C4-2B (cell line): ENCODE data around the gene RAB31.

ENCODE experiments used
- H3K27ac ChIP-seq: fragments of 450-650 bp; 2 replicates; pipeline ENCODE4 v1.5.1; 2017
- CTCF ChIP-seq: fragments of 450-650 bp; conservative IDR thresholded peaks from 2 replicates; pipeline ENCODE4 v1.5.1; 2017; ENCODE audit warnings: mild to moderate bottlenecking
- ZFX ChIP-seq: fragments of 450-650 bp; IDR thresholded peaks from 2 replicates; pipeline ENCODE4 v1.6.1; 2017

Gene RAB31

DNA sequence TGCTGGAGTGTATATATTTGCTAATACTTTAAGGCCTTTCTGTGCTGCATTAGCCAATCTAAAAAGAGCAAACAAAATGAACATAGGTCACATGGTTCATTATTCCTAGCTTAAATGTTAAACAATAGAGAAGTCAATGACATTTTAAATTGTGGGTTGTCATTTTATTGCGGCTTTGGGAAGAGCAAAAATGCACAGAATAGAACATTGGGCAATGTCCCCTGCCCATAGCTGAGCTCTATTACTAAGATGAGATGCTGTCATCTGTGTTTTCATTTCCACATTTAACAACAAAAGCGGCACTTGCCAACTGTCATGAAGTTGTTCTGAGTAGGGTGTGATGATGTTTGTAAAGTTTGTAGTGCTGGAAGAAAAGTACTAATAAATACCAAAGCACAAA is 202.6 kb downstream of the RAB31 start:
- H3K27ac ChIP-seq, result no peak overlapping the region
- TF ChIP-seq CTCF (no peak), ZFX (no peak)

DNA sequence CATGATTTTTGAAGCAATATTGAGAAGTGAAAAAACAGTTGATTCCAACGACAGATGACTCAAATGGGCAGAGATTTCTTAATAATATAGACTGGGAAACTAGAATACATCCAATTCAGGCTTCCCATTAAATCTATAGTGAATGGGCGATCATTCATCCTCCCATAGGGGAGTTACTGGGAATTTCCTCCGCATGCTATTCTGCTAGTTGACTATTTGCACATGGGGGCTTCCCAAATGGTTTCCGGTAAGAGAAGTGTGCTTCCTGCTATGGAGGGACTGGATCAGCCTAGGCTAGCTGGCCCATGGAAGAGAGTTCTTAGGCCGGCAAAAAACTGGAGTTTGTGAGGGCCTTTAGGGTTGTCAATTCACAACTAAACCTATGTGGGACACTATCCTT is 203.1 kb downstream of the RAB31 start:
- no peak for TF ChIP-seq ZFX
- TF ChIP-seq CTCF, result no peak
- H3K27ac ChIP-seq, result no peak overlapping the region
